Ascending aorta (tissue), 2 donors: ENCODE data around the gene ARHGAP28. TPM values are rescaled to one million over a fixed set of nuclear protein-coding genes. Genes with fewer than 3 reads are reported as not detected.

Experiments
- DNase-seq, 2 donors: peaks; one replicate each; pipeline ENCODE4 v3.0.0-alpha.2; 2019; ENCODE audit warnings: low spot score in 2 of 2
- H3K27ac ChIP-seq, 2 donors: fragments of 200-600 bp; sonication (generic); one replicate each; pipeline ENCODE4 v1.5.1; 2016 to 2017; ENCODE audit warnings: mild to moderate bottlenecking in 1 of 2
- H3K27me3 ChIP-seq: fragments of 200-600 bp; sonication (generic); one replicate; pipeline ENCODE4 v1.5.1; 2017
- H3K36me3 ChIP-seq, 2 donors: fragments of 200-600 bp; sonication (generic); one replicate each; pipeline ENCODE4 v1.5.1; 2016
- H3K4me1 ChIP-seq, 2 donors: fragments of 200-600 bp; sonication (generic); one replicate each; pipeline ENCODE4 v1.5.1; 2016 to 2017; ENCODE audit warnings: mild to moderate bottlenecking in 1 of 2
- H3K4me3 ChIP-seq, 2 donors: fragments of 200-600 bp; sonication (generic); one replicate each; pipeline ENCODE4 v1.5.1; 2016 to 2017; ENCODE audit warnings: mild to moderate bottlenecking in 1 of 2
- H3K9me3 ChIP-seq, 2 donors: fragments of 200-600 bp; sonication (generic); one replicate each; pipeline ENCODE4 v1.5.1; 2016
- CTCF ChIP-seq, 3 experiments: fragments of 200-600 bp in 2 of 3; fragments of 450-650 bp in 1 of 3; sonication (generic) in 2 of 3; IDR thresholded peaks; one replicate each; pipeline ENCODE4 v1.5.1; 2016 to 2019; ENCODE audit warnings: antibody characterized with exemption in 3 of 3, mild to moderate bottlenecking in 1 of 3, moderate library complexity in 1 of 3
- intact Hi-C: fragments of 100-400 bp; cut with DNase I; formaldehyde crosslinking; loops from one replicate; pipeline ENCODE4 v1.15.1; 2023
- total RNA-seq: library from RNA; depleted of rRNA; stranded (reverse); fragments of >200 nt; gene quantifications from one replicate; pipeline ENCODE4 v1.1.0, GENCODE V29; 2016

ARHGAP28 gene
- total RNA-seq, 1 donor from 2014 or later, result 0.85 TPM

GRCh38 chr18:6873040-6873751 lies 143.7 kb downstream of the ARHGAP28 start:
- intact Hi-C loops, result no loop called here

GRCh38 chr18:6874315-6874714 lies 144.8 kb downstream of the ARHGAP28 start:
- H3K36me3 ChIP-seq, result no peaks in the 10 kb centered on the region
- no peak for DNase-seq
- H3K4me3 ChIP-seq, result no peak overlapping the region
- H3K4me1 ChIP-seq, result no peaks in the 10 kb centered on the region
- intact Hi-C loops, result no loop called here
- no peak for TF ChIP-seq CTCF (IDR thresholded peaks at IDR 0.05)
- H3K27ac ChIP-seq, result no peak overlapping the region
- no peaks in the 10 kb centered on the region for H3K9me3 ChIP-seq
- no peaks in the 10 kb centered on the region for H3K27me3 ChIP-seq

More at GRCh38 chr18:6873040-6873751, 143.7 kb downstream of the ARHGAP28 start:
- TF ChIP-seq CTCF (IDR thresholded peaks at IDR 0.05), result no peak
- H3K9me3 ChIP-seq, result no peaks in the 10 kb centered on the region
- H3K27ac ChIP-seq, result no peak overlapping the region
- H3K27me3 ChIP-seq, result no peaks in the 10 kb centered on the region
- no peaks in the 10 kb centered on the region for H3K36me3 ChIP-seq
- H3K4me3 ChIP-seq, result no peak overlapping the region
- no peaks in the 10 kb centered on the region for H3K4me1 ChIP-seq
- no peak for DNase-seq

- intact Hi-C loops, result no loop called here
- no peak for TF ChIP-seq CTCF (IDR thresholded peaks at IDR 0.05)
- Histone ChIP-seq H3K27me3 (no peaks in the 10 kb centered on the region), H3K36me3 (no peaks in the 10 kb centered on the region), H3K9me3 (no peaks in the 10 kb centered on the region), H3K27ac (no peak overlapping the region), H3K4me3 (no peak overlapping the region), H3K4me1 (no peaks in the 10 kb centered on the region)
- DNase-seq, result no peak
Measured at GRCh38 chr18:6875749-6876148, 146.2 kb downstream of the ARHGAP28 start.

GRCh38 chr18:6876641-6877041 lies 147.1 kb downstream of the ARHGAP28 start:
- Histone ChIP-seq H3K36me3 (no peaks in the 10 kb centered on the region), H3K4me1 (no peaks in the 10 kb centered on the region), H3K9me3 (no peaks in the 10 kb centered on the region), H3K27me3 (no peaks in the 10 kb centered on the region), H3K27ac (no peak overlapping the region), H3K4me3 (no peak overlapping the region)
- TF ChIP-seq CTCF (IDR thresholded peaks at IDR 0.05), result no peak
- intact Hi-C loops, result no loop called here
- no peak for DNase-seq

GRCh38 chr18:6877288-6877687 lies 147.8 kb downstream of the ARHGAP28 start:
- no peaks in the 10 kb centered on the region for H3K27me3 ChIP-seq
- H3K9me3 ChIP-seq, result no peaks in the 10 kb centered on the region
- no peak for DNase-seq
- TF ChIP-seq CTCF (IDR thresholded peaks at IDR 0.05), result no peak
- H3K36me3 ChIP-seq, result no peaks in the 10 kb centered on the region
- intact Hi-C loops, result no loop called here
- H3K4me1 ChIP-seq, result no peaks in the 10 kb centered on the region
- H3K4me3 ChIP-seq, result no peak overlapping the region
- no peak overlapping the region for H3K27ac ChIP-seq
